GM23338 (cell line): ENCODE results near the gene ATP8A2. TPM values are rescaled to one million over a fixed set of nuclear protein-coding genes. Genes with fewer than 3 reads are reported as not detected.

Experiments
- ATAC-seq: fragments of 200-7000 bp; cut with Tn5 transposase; 3 replicates; pipeline ENCODE4 v1.9.1; 2020
- DNase-seq: peaks from one replicate; pipeline ENCODE4 v3.0.0-alpha.2; 2015; ENCODE audit warnings: low spot score
- H2AFZ ChIP-seq: fragments of 200-600 bp; sonication (generic); 2 replicates; pipeline ENCODE4 v1.8.0; 2016; ENCODE audit warnings: antibody characterized with exemption, mild to moderate bottlenecking, moderate library complexity
- H3F3A ChIP-seq: fragments of 200-600 bp; sonication (generic); replicated peaks from 2 replicates; pipeline ENCODE4 v1.8.0; 2017; ENCODE audit warnings: antibody characterized with exemption, mixed run types, low read depth
- H3K27ac ChIP-seq: fragments of 200-600 bp; sonication (generic); 2 replicates; pipeline ENCODE4 v1.6.1; 2016; ENCODE audit warnings: low read depth
- H3K27me3 ChIP-seq: fragments of 200-600 bp; sonication (generic); 2 replicates; pipeline ENCODE4 v1.8.0; 2016; ENCODE audit warnings: mild to moderate bottlenecking, mixed run types, moderate library complexity; ENCODE audit not compliant: insufficient read depth
- H3K36me3 ChIP-seq: fragments of 200-600 bp; sonication (generic); 2 replicates; pipeline ENCODE4 v1.8.0; 2016; ENCODE audit warnings: mild to moderate bottlenecking; ENCODE audit not compliant: insufficient read depth
- H3K4me1 ChIP-seq: fragments of 200-600 bp; sonication (generic); 2 replicates; pipeline ENCODE4 v1.8.0; 2016; ENCODE audit warnings: mild to moderate bottlenecking, moderate library complexity; ENCODE audit not compliant: insufficient read depth
- H3K4me2 ChIP-seq: fragments of 200-600 bp; sonication (generic); 2 replicates; pipeline ENCODE4 v1.7.1; 2017; ENCODE audit warnings: mixed run types
- H3K4me3 ChIP-seq: fragments of 200-600 bp; sonication (generic); 2 replicates; pipeline ENCODE4 v1.6.1; 2016; ENCODE audit warnings: mixed run types
- H3K79me2 ChIP-seq: fragments of 200-600 bp; sonication (generic); replicated peaks from 2 replicates; pipeline ENCODE4 v1.8.0; 2017; ENCODE audit warnings: mild to moderate bottlenecking; ENCODE audit not compliant: insufficient read depth
- H3K9me2 ChIP-seq: fragments of 200-600 bp; sonication (generic); 2 replicates; pipeline ENCODE4 v1.8.0; 2017; ENCODE audit not compliant: insufficient read depth
- H4K20me1 ChIP-seq: fragments of 200-600 bp; sonication (generic); replicated peaks from 2 replicates; pipeline ENCODE4 v1.8.0; 2017; ENCODE audit warnings: mild to moderate bottlenecking; ENCODE audit not compliant: insufficient read depth
- H3K27ac Mint-ChIP-seq: 2 replicates; pipeline ENCODE4 v1.8.0; 2020; ENCODE audit warnings: inconsistent platforms, mild to moderate bottlenecking, moderate library complexity, mixed read lengths
- H3K27me3 Mint-ChIP-seq: 3 replicates; pipeline ENCODE4 v1.8.0; 2022; ENCODE audit warnings: low read depth, mild to moderate bottlenecking, moderate library complexity, mixed read lengths, inconsistent platforms; ENCODE audit not compliant: insufficient read depth, poor library complexity
- H3K36me3 Mint-ChIP-seq: 3 replicates; pipeline ENCODE4 v1.8.0; 2021; ENCODE audit warnings: low read depth, mild to moderate bottlenecking, inconsistent platforms, moderate library complexity, mixed read lengths
- H3K4me1 Mint-ChIP-seq: 3 replicates; pipeline ENCODE4 v1.8.0; 2020; ENCODE audit warnings: mild to moderate bottlenecking, inconsistent platforms, mixed read lengths
- H3K4me3 Mint-ChIP-seq: 3 replicates; pipeline ENCODE4 v1.8.0; 2021; ENCODE audit warnings: moderate library complexity, mild to moderate bottlenecking, inconsistent platforms, mixed read lengths
- H3K9me3 Mint-ChIP-seq: 3 replicates; pipeline ENCODE4 v1.8.0; 2020; ENCODE audit warnings: moderate library complexity, mild to moderate bottlenecking, inconsistent platforms, mixed read lengths
- JUNB ChIP-seq: IDR thresholded peaks from one replicate; pipeline ENCODE4 v1.6.1; 2016; ENCODE audit warnings: antibody characterized with exemption; ENCODE audit not compliant: unreplicated experiment
- NANOG ChIP-seq: IDR thresholded peaks from 2 replicates; pipeline ENCODE4 v1.6.1; 2016; ENCODE audit warnings: antibody characterized with exemption, borderline replicate concordance
- ZNF114 ChIP-seq: fragments of 250-450 bp; sonication (Bioruptor Pico); IDR thresholded peaks from 2 replicates; pipeline ENCODE4 v1.5.0; 2020; ENCODE audit warnings: mild to moderate bottlenecking, moderate library complexity
- ZNF331 ChIP-seq: fragments of 250-450 bp; sonication (Bioruptor Pico); IDR thresholded peaks from 2 replicates; pipeline ENCODE4 v1.5.0; 2020; ENCODE audit warnings: low read depth, mild to moderate bottlenecking, moderate library complexity
- polyA plus RNA-seq: library from polyadenylated mRNA; unstranded; fragments of >200 nt; fragmentation: Nextera tagmentation; extraction: Ambion mirVana; gene quantifications from 2 replicates; pipeline ENCODE4 v1.2.1, GENCODE V29; 2016
- total RNA-seq: library from RNA; depleted of rRNA; stranded (reverse); fragments of >200 nt; shearing (Covaris generic); gene quantifications from 2 replicates; pipeline ENCODE4 v1.2.3, GENCODE V29; 2014
- TF ChIP-seq, protein P1 (sequence below): fragments of 250-450 bp; sonication (Bioruptor Pico); IDR thresholded peaks from 2 replicates; pipeline ENCODE4 v1.5.0; 2020; ENCODE audit warnings: mild to moderate bottlenecking, moderate library complexity
- TF ChIP-seq, protein P2 (sequence below), 2 experiments: fragments of 200-600 bp in 1 of 2; sonication (generic) in 1 of 2; conservative IDR thresholded peaks; 2 replicates each; pipeline versions ENCODE4 v1.5.1 to v1.6.1; 2016 to 2017; ENCODE audit warnings: antibody characterized with exemption in 2 of 2, low read depth in 2 of 2, mild to moderate bottlenecking in 2 of 2, moderate library complexity in 1 of 2
- TF ChIP-seq, protein P3 (sequence below): IDR thresholded peaks from 2 replicates; pipeline ENCODE4 v1.6.1; 2016; ENCODE audit warnings: antibody characterized with exemption

The ATP8A2 gene
- total and polyA plus RNA-seq, 2 experiments from 2014 or later, result 5.7 to 8.8 TPM

DNA sequence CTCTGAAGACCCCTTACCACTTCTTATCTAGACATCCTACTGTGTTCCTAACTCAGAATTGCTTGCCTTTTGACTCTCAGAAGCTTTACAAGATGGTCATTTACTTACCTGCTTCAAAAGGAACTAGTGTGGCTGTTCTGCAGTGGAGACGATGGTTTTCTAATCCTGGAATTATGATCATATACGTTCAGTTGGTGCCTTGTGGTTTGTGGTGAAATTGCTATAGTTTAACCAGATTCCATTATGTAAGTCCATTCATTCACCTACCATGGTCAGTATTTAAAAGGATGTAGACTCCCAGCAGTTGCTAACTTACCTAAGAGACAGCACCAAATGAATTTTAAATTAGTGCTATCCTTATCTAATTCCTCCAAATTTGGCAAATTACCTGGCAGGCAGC, 469.2 kb downstream of the ATP8A2 start (continued):
- TF ChIP-seq, protein P1, sequence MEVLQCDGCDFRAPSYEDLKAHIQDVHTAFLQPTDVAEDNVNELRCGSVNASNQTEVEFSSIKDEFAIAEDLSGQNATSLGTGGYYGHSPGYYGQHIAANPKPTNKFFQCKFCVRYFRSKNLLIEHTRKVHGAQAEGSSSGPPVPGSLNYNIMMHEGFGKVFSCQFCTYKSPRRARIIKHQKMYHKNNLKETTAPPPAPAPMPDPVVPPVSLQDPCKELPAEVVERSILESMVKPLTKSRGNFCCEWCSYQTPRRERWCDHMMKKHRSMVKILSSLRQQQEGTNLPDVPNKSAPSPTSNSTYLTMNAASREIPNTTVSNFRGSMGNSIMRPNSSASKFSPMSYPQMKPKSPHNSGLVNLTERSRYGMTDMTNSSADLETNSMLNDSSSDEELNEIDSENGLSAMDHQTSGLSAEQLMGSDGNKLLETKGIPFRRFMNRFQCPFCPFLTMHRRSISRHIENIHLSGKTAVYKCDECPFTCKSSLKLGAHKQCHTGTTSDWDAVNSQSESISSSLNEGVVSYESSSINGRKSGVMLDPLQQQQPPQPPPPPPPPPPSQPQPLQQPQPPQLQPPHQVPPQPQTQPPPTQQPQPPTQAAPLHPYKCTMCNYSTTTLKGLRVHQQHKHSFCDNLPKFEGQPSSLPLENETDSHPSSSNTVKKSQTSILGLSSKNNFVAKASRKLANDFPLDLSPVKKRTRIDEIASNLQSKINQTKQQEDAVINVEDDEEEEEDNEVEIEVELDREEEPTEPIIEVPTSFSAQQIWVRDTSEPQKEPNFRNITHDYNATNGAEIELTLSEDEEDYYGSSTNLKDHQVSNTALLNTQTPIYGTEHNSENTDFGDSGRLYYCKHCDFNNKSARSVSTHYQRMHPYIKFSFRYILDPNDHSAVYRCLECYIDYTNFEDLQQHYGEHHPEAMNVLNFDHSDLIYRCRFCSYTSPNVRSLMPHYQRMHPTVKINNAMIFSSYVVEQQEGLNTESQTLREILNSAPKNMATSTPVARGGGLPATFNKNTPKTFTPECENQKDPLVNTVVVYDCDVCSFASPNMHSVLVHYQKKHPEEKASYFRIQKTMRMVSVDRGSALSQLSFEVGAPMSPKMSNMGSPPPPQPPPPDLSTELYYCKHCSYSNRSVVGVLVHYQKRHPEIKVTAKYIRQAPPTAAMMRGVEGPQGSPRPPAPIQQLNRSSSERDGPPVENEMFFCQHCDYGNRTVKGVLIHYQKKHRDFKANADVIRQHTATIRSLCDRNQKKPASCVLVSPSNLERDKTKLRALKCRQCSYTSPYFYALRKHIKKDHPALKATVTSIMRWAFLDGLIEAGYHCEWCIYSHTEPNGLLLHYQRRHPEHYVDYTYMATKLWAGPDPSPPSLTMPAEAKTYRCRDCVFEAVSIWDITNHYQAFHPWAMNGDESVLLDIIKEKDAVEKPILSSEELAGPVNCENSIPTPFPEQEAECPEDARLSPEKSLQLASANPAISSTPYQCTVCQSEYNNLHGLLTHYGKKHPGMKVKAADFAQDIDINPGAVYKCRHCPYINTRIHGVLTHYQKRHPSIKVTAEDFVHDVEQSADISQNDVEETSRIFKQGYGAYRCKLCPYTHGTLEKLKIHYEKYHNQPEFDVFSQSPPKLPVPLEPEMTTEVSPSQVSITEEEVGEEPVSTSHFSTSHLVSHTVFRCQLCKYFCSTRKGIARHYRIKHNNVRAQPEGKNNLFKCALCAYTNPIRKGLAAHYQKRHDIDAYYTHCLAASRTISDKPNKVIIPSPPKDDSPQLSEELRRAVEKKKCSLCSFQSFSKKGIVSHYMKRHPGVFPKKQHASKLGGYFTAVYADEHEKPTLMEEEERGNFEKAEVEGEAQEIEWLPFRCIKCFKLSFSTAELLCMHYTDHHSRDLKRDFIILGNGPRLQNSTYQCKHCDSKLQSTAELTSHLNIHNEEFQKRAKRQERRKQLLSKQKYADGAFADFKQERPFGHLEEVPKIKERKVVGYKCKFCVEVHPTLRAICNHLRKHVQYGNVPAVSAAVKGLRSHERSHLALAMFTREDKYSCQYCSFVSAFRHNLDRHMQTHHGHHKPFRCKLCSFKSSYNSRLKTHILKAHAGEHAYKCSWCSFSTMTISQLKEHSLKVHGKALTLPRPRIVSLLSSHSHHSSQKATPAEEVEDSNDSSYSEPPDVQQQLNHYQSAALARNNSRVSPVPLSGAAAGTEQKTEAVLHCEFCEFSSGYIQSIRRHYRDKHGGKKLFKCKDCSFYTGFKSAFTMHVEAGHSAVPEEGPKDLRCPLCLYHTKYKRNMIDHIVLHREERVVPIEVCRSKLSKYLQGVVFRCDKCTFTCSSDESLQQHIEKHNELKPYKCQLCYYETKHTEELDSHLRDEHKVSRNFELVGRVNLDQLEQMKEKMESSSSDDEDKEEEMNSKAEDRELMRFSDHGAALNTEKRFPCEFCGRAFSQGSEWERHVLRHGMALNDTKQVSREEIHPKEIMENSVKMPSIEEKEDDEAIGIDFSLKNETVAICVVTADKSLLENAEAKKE (CRISPR knock-in tag), result no peak
- TF ChIP-seq NANOG, result no peak
- TF ChIP-seq, protein P2, sequence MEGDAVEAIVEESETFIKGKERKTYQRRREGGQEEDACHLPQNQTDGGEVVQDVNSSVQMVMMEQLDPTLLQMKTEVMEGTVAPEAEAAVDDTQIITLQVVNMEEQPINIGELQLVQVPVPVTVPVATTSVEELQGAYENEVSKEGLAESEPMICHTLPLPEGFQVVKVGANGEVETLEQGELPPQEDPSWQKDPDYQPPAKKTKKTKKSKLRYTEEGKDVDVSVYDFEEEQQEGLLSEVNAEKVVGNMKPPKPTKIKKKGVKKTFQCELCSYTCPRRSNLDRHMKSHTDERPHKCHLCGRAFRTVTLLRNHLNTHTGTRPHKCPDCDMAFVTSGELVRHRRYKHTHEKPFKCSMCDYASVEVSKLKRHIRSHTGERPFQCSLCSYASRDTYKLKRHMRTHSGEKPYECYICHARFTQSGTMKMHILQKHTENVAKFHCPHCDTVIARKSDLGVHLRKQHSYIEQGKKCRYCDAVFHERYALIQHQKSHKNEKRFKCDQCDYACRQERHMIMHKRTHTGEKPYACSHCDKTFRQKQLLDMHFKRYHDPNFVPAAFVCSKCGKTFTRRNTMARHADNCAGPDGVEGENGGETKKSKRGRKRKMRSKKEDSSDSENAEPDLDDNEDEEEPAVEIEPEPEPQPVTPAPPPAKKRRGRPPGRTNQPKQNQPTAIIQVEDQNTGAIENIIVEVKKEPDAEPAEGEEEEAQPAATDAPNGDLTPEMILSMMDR (conservative IDR thresholded peaks at IDR 0.05; ENCODE audit: low read depth in 2 of 2), result no peak

DNA sequence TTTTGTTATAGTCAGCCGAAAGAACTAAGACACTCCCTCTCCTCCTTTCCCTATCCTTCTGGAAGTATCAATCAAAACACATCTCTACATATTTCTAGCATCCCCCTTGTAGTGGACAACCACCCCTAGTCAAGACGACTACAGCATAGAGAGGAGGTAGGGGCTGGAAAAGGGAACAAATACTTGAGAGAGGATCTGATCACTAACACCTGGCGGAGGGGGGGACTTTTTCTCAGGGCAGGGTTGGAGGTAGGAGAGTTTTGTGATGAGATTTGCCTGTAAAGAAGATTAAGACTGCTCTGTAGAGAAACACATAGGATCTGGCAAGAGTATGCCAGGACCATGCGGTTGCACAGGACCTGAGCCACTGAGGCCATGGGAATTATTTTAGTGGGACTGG, 471.9 kb downstream of the ATP8A2 start:
- H3K27me3 ChIP-seq, result no peaks in the 10 kb centered on the region
- Mint-ChIP-seq H3K4me3 (no peak overlapping the region), H3K27me3 (peaks cover 2% of the 10 kb centered on the region), H3K4me1 (peaks cover 25% of the 10 kb centered on the region), H3K9me3 (0 out of 3 replicates have a peak, but pooled peaks cover 5% of the 10 kb centered on the region), H3K36me3 (no peaks in the 10 kb centered on the region), H3K27ac (no peak overlapping the region)
- H3K79me2 ChIP-seq, result no peaks in the 10 kb centered on the region
- no peak for ATAC-seq
- H3F3A ChIP-seq, result no peaks in the 10 kb centered on the region
- H3K4me2 ChIP-seq, result no peak overlapping the region
- H3K4me1 ChIP-seq, result peaks cover 16% of the 10 kb centered on the region
- H3K27ac ChIP-seq, result no peak overlapping the region
- DNase-seq, result no peak
- no peaks in the 10 kb centered on the region for H4K20me1 ChIP-seq
- H3K4me3 ChIP-seq, result no peak overlapping the region
- no peaks in the 10 kb centered on the region for H3K36me3 ChIP-seq
- no peak overlapping the region for H2AFZ ChIP-seq
- no peaks in the 10 kb centered on the region for H3K9me2 ChIP-seq
- TF ChIP-seq ZNF331 (no peak), ZNF114 (CRISPR knock-in tag) (no peak), JUNB (no peak)
- TF ChIP-seq, protein P2 (conservative IDR thresholded peaks at IDR 0.05; ENCODE audit: low read depth in 2 of 2), result no peak
- TF ChIP-seq, protein P3, sequence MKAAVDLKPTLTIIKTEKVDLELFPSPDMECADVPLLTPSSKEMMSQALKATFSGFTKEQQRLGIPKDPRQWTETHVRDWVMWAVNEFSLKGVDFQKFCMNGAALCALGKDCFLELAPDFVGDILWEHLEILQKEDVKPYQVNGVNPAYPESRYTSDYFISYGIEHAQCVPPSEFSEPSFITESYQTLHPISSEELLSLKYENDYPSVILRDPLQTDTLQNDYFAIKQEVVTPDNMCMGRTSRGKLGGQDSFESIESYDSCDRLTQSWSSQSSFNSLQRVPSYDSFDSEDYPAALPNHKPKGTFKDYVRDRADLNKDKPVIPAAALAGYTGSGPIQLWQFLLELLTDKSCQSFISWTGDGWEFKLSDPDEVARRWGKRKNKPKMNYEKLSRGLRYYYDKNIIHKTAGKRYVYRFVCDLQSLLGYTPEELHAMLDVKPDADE, result no peak
